GM18505 (cell line): ENCODE data around the gene SUMO4.

Experiments
- ATAC-seq: cut with Tn5 transposase; IDR thresholded peaks from one replicate; pipeline ENCODE4 v1.9.1; 2021; ENCODE audit not compliant: unreplicated experiment
- POLR2A ChIP-seq: IDR thresholded peaks from 4 replicates; pipeline ENCODE4 v1.6.1; 2011; ENCODE audit warnings: borderline replicate concordance; ENCODE audit not compliant: insufficient read depth, insufficient read length; ENCODE audit errors: extremely low read depth

Gene SUMO4

GRCh38 chr6:149429427-149430360 lies 29.6 kb downstream of the SUMO4 start:
- no peak for ATAC-seq
- no peak for TF ChIP-seq POLR2A

- ATAC-seq = no peak
- no peak for TF ChIP-seq POLR2A
These were observed 32.1 kb downstream of the SUMO4 start for GRCh38 chr6:149431905-149432775.

GRCh38 chr6:149433405-149433804 lies 33.3 kb downstream of the SUMO4 start:
- no peak for ATAC-seq
- TF ChIP-seq POLR2A = no peak

- no peak for TF ChIP-seq POLR2A
- no peak for ATAC-seq
These were observed 33.8 kb downstream of the SUMO4 start for GRCh38 chr6:149433881-149434280.

GRCh38 chr6:149435919-149436586 lies 36.0 kb downstream of the SUMO4 start:
- no peak for ATAC-seq
- no peak for TF ChIP-seq POLR2A

GRCh38 chr6:149436647-149437046 lies 36.6 kb downstream of the SUMO4 start:
- no peak for TF ChIP-seq POLR2A
- ATAC-seq = no peak

- TF ChIP-seq POLR2A = no peak
- no peak for ATAC-seq
These were observed 37.1 kb downstream of the SUMO4 start for GRCh38 chr6:149437212-149437611.

- peak; percentile 54 for ATAC-seq
- TF ChIP-seq POLR2A = no peak
These were observed 38.8 kb downstream of the SUMO4 start for GRCh38 chr6:149438855-149439254.

- TF ChIP-seq POLR2A = no peak
- no peak for ATAC-seq
These were observed 39.6 kb downstream of the SUMO4 start for GRCh38 chr6:149439626-149440025.

GRCh38 chr6:149440735-149441671 lies 40.9 kb downstream of the SUMO4 start:
- TF ChIP-seq POLR2A = no peak
- ATAC-seq = no peak

GRCh38 chr6:149441740-149442139 lies 41.7 kb downstream of the SUMO4 start:
- no peak for ATAC-seq
- no peak for TF ChIP-seq POLR2A
